GM18868 (cell line): ENCODE data around the gene UBAP2L.
"Not testable (repeated sequence)": the region's sequence is repeated elsewhere in the genome, so short reads cannot be mapped to it uniquely, and the experiment has no call there.

Experiments used
- ATAC-seq: cut with Tn5 transposase; IDR thresholded peaks from one replicate; pipeline ENCODE4 v1.9.1; 2021; ENCODE audit warnings: mild to moderate bottlenecking, moderate library complexity; ENCODE audit not compliant: unreplicated experiment

UBAP2L gene

DNA sequence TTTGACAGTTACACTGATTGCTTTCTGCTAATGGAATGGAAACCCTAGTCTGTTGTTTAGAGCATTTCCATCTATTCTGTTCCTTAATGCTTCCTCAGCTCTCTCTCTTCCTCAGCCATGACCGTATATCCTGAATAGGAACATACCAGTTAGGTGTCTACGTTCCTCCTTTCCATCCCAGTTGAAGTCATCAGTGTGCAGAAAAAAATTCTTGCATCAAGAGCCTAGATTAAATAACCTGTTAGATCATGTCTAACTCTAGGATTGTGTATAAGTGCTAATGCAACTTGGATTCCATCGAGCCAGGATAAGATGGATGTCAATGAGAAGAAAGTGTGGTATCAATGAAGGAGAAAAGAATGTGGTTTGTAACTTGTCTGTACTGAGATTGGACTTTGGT, 18.7 kb downstream of the UBAP2L start:
- ATAC-seq: no peak

DNA sequence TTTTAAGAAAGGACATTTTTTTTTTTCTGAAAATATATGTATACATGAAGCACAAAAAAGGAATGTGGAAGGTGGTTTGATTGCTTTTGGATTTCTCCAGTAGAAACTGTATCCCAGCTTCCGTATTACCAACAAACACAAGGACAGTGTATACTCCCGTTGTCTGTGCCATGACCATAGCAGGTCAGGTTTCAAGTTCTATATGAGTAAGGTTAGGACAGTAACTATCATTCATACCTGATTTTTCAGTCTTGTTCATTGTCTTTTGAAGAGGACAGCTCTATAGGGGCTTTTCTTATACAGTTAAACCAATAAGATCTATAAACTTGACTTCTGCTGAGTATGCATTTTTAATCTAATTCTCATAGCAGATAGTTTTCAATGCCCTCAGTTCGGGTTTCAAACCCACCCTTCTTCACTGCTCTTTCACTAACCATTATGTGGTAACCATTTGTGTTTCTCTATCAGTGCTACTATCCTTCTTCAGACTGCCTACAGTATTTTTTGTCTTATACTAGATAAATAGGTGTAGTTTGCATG, 19.6 kb downstream of the UBAP2L start:
- ATAC-seq: no peak

DNA sequence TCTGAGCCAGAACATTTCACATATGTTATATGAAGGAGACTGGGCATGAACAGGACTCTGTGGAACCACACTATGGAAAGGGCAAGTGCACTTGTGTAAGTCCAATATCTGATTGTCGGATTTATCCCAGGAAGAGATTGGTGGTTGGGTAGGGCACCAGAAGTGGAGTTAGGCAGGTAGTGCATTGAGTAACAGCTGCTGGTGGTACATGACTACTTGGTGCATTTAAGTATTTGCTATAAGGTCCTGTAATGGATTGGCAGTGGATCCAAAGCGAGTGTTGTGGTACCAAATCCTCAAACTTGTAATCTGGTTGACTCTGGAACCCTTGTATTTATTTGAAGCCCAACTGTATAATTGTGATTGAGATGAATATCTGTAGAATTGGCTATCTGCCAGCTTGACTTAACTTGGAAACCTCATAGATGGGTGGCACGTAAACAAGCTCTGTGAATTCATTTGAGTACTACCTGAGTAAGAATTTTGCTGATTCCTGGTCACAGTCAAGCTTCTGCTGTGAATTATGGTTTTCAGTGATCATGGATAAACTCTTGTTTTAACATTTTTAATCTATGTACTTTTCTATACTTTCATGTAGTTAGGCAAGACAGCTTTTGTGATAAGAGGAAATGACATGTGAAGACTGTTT, 21.1 kb downstream of the UBAP2L start:
- ATAC-seq: no peak

DNA sequence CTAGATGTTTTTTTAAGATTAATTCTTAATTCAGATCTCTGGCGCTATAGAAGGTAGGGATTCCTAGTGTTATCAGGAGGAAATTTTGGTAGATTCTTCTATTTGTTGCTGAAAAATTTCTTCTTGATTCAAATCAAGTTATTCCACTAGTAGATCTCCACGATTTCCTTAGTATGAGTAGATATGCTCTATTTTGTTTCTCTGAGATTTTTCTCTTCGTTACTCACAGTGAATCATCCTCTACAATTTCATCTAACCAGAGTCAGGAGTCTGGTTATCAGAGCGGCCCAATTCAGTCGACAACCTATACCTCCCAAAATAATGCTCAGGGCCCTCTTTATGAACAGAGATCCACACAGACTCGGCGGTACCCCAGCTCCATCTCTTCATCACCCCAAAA, 32.9 kb downstream of the UBAP2L start:
- no peak for ATAC-seq

DNA sequence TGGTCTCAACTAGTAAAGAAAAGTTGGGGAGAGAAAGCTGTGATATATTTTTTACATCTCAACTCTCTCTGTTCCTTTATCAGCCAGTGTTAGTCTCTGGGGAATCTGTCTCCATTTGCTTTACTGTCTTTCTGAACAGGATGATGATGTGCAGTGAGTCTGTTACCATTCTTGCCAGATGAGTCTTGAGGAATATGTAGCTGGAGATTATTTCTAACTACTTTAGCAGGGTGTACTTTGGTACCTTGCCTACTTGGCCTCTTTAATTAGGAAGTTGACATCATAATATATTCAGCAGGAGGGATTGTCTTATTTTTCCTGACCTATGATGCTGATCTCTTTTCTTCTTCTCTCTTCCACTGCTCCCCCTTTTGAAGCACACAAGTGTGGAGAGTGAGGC, 35.9 kb downstream of the UBAP2L start:
- ATAC-seq: no peak

DNA sequence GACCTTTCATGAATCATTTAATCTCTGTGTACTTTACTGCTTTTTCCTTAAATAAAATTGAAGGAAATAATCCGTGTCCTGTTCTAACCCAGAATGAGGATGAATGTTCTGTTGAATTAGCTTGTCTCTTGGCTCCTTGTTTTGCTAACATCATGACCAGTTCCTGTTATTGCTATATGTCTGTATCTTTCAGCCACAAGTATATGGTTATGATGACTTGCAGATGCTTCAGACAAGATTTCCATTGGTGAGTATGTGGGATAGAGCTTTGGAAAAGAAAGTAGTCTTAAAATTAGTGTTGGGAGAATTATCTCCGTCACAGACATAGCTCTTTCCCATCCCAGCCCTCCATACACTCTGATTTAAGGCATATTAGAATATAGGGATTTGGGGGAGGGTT, 38.0 kb downstream of the UBAP2L start:
- no peak for ATAC-seq

DNA sequence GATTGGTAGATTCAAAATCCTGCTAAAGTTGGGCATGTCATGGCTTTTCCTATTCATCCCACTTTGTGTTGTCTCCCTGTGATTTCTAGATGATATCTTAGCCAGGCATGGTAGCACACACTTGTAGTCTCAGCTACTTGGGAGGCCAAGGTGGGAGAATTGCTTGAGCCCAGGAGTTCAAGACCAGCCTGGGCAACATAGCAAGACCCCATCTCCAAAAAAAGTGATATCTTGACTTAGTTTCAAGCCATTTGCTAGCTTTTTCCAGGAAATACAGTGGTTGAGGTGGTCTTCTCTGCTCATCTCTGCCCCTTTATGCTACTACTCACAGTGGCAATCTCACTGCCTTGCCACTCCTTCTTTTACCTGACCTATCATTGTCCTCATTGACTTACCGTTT, 39.4 kb downstream of the UBAP2L start:
- no peak for ATAC-seq

DNA sequence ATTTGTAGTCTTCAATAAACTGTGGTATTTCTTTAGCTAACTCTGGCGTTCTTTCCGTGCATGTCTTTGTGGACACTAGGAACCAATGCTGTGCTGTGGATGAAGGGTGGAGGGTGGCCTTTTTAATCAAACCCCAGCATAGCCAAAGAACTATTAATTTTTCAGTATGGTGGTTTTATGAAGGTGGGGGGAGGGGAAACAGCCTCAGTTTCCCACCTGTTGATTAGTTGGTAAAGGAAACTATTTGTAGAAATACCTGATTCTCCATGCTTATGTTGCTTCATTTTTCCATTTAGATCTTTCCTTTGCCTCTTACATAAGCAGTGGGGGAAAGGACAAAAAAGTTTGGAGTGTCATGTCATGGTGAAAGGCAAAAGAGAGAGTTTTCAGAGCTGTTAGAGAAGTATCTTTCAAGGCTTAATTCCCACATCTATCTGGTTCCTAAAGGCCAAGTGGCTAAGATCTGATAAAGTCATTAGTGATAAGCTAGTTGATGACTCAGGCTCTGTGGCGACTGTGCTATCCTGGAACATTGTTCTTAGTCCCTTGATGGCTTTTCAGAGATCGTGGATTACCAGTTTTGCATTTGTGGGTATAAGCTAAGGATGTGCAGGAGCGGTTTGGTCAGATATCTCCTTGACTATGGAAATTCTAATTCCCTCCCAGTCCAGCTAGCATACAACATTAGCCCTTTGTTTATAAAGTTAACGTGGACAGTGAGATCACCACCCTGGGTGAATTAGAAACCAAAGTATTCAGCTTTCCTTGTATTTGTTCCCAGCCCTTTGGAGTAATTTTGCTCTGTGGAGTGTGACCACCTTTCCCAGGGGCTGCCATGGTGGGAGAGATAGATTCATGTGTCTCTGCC, 42.9 kb downstream of the UBAP2L start:
- no peak for ATAC-seq

DNA sequence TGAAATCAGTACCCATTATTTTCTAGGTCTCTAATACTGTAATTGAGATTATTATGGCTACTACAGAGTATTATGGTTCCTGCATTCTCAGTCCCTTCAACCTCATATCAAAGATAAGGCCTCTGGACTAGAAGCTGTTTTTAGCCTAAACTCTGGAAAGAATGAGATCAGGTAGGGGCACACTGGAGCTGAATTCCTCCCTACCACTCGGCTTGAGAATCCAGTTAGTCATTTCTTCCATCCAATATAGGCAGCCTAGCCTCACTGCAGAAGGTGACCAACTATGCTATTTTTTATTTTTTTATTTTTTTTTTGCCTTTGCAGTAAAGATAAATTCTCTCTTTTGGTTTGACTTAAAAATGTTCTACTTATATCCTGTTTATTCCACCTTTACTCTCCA, 43.7 kb downstream of the UBAP2L start:
- ATAC-seq: no peak

DNA sequence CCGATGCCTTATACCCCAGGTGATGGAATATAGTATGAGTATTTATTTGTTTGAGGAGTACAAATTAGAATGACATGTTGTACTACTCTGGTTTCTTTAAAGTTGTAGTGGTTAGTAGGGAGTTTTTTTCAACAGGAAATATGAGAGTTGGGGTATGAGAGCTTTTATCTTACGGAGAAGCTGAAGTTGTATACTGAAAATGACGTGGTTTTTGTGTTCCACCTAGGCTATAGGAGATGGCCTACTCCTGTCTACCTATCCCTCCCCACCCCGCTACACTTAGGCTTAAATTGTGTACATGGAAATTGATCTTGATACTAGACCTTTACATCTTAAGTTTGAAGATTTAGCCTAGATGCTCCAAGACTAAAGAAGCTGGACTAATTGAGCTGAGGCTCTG, 44.8 kb downstream of the UBAP2L start:
- no peak for ATAC-seq

DNA sequence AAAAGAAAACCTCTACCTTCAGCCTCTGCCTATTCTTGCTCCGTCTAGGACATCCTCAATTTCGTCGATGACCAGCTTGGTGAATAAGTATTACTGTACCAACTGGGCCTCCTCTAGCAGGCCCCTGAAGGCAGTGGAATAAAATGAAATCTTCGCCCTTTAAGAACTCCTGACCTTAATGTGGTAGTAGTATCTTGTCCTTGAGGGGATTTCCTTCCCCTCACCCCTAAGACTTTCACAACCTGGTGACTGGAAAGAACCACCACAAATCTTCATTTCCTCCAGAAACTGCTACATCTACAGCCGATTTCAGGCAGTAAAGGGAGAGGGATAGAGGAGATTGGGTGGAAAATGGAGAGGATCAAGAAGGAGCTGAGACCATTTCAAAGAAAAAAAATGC, 50.1 kb downstream of the UBAP2L start:
- ATAC-seq: no peak

DNA sequence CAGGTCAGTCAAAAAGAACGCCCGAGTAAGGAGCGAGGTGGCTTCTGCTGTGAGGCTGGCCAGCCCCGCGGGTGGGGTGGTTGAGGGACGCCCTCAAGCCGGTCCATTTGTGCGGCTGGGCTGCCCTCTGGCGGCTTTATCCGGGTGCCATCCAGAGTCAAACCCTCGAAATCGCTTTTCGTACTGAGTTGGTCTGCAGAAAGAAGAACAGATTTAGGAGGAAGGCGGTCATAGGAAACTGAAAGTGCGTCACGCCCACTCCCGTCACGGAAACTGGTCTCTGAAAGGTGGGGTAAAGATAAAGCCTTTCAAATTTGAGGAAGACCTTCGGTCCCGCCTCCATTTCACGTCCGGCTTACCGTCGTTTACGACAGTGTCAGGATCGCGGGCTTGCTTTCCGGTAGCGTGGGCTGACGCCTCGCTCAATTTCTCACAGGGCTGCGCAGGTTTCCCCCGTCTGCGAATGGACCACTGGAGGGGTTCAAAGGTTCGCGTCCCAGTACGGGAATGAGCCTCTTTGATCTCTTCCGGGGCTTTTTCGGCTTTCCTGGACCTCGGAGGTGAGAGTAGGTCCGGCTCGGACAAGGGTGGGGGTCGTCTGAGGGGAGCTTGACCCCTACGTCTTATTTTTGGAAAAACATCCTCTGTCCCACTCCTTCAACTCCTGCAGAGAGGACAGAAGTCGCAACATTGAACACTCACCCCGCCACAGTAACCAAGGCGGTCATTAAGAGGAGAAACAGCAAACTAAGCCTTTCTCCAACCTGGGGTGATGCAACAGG, 51.7 kb downstream of the UBAP2L start, which contains the start of gene HAX1:
TSS of gene HAX1 (plus strand) at position 413 of the 782 bp plus-strand sequence. CDS start at position 508, 95 bp downstream.
- peak; percentile 88 for ATAC-seq

DNA sequence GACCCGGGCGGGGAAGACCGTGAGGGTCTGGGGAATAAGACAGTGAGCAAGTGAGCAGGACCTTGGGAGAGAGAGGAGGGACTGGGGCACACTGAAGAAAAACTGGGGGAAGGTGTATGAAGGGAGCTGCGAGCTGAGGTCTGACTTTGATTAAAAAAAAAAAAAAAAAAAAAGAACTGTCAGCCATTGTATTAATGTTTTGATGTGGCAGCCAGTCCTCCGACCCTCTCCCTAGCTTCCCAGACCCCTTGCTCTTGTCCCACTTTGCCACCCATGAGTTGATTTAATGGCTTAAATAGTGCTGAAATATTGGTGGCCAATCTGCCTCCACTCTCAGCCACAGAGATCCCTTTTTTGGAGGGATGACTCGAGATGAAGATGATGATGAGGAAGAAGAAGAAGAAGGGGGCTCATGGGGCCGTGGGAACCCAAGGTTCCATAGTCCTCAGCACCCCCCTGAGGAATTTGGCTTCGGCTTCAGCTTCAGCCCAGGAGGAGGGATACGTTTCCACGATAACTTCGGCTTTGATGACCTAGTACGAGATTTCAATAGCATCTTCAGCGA, 52.3 kb downstream of the UBAP2L start:
- no peak for ATAC-seq

DNA sequence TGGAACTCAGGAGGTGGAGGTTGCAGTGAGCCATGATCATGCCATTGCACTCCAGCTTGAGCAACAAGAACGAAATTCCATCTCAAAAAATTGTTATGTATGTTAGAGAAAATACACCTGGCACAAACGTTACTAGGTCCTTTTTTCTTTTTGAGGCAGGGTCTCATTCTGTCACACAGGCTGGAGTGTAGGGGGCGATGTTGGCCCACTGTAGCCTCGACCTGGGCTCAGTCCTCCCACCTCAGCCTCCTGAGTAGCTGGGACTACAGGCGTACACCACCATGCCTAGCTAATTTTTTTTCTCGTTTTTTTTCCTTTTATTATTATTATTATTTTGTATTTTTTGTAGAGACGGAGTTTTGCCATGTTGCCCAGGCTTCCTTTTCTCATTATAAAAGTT, 56.0 kb downstream of the UBAP2L start:
- ATAC-seq: no peak

DNA sequence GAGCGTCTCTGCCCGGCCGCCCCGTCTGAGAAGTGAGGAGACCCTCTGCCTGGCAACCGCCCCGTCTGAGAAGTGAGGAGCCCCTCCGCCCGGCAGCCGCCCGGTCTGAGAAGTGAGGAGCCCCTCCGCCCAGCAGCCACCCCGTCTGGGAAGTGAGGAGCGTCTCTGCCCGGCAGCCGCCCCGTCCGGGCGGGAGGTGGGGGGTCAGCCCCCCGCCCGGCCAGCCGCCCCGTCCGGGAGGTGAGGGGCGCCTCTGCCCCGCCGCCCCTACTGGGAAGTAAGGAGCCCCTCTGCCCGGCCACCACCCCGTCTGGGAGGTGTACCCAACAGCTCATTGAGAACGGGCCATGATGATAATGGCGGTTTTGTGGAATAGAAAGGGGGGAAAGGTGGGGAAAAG, 66.8 kb downstream of the UBAP2L start:
- not testable (repeated sequence) for ATAC-seq

DNA sequence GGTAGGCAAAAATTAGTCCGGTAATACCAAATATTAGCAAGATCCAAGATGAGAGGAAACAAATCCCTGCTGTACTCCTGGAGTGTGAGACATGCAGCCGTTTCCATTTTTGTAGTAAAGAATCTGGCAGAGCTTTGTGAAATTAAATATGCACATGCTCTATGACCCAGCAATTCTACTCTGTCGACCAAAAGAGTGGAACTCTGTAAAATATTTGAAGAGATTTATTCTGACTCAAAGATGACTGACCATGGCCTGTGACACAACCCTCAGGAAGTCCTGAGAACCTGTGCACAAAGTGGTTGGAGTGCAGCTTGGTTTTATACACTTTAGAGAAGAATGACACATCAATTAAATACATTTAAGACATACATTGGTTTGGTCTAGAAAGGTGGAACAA, 67.9 kb downstream of the UBAP2L start:
- no peak for ATAC-seq

DNA sequence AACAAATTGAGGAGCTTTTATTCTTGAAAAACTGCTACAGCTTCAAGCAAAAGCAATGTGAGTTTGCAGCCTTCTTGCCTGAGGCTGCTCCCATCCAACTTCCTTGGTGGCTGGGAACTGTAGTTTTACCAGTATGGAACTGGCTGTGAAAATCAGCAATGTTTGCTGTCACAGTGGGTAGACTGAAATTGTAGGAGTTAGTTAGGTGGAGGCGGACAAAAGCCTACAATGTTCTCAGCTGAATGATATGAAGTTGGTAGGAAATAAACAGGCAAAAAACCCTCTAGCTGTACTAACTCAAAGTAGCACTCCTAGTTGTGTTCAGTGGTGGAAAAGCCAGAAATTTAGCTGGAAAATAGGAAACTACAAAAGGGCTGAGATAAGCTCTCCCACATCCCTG, 70.2 kb downstream of the UBAP2L start:
- ATAC-seq: no peak

DNA sequence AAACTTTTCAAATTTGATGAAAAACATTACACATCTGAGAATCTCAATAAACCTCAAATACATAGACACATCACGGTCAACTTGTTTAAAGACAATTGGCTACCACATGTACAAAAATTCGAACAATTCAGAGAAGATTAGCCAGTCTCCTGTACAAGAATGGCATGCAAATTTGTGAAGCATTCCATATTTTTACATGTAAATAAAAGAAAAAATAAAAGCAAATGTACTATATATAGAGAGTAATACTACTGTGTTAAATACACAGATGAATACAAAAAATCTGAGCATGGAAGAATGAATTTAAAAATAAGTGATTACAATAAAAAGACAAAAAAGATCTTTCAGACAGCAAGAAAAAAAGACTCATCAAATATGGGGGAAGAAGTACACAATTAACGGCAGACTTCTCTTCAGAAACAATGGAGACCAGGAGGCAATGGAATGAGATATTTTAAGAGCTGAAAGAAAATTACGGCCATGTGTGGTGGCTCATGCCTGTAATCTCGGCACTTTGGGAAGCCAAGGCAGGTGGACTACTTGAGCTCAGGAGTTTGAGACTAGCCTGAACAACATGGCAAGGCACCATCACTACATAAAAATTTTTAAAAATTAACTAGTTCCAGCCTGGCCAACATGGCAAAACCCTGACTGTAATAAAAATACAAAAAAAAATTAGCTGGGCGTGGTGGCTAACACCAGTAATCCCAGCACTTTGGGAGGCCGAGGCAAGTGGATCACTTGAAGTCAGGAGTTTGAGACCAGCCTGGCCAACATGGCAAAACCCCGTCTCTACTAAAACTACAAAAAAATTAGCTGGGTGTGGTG, 74.9 kb downstream of the UBAP2L start:
- ATAC-seq: no peak

DNA sequence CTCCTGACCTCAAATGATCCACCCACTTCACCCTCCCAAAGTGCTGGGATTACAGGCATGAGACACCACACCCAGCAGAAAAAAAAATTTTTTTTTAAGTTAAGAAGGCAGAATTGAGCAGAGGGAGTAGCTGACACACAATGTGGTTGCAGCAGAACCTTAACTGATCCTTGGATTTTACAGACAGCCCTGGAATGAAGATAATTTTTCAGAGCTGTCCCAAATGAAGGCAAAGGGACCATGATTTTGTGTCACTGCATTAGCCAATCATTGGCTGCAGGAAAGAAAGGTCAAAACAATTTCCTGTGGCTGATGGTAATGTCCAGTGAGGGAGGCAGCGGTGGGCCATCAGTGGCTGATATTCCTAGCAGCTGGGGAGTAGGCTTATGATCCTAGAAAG, 80.8 kb downstream of the UBAP2L start:
- ATAC-seq: no peak

DNA sequence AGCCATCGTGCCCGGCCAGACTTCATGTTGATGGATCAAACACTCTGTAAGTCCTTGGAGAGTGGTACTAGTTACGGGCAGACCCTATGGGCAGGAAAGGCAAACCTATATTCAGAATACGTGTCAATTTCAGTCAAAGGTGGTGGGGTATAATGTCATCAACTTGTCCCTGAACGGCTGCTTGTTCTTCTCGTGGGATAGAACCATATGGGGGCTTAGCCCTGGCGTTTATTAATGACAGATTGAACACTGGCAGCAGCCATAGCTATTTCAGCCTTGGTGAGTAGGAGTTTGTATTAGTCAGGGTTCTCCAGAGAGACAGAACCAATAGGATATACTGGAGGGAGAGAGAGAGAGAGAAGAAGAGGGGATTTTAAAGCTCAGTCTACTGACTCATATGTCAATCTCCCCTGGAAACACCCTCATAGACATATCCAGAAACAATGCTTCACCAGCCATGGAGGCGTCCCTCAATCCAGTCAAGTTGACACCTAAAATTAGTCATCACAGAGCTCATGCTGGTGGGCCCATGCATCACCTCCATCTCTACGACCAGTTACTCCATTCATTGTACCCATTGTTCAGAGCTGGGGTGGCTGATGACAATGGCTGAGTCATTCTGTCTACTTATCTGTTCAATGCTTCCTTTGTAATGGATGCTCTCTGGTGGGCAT, 84.0 kb downstream of the UBAP2L start:
- ATAC-seq: no peak
